Ishikawa (cell line): ENCODE data around the gene CIP2A.

Experiments
- CREB1 ChIP-seq: IDR thresholded peaks from 2 replicates; pipeline ENCODE4 v1.6.1; 2012; ENCODE audit warnings: low read depth
- EGR1 ChIP-seq: IDR thresholded peaks from 2 replicates; pipeline ENCODE4 v1.6.1; 2012
- NFIC ChIP-seq: IDR thresholded peaks from 2 replicates; pipeline ENCODE4 v1.6.1; 2012
- REST ChIP-seq: IDR thresholded peaks from 2 replicates; pipeline ENCODE4 v1.6.1; 2012; ENCODE audit warnings: low read depth, mild to moderate bottlenecking
- TAF1 ChIP-seq: IDR thresholded peaks from 2 replicates; pipeline ENCODE4 v1.6.1; 2012; ENCODE audit warnings: low read depth, mild to moderate bottlenecking
- TCF12 ChIP-seq: IDR thresholded peaks from 2 replicates; pipeline ENCODE4 v1.6.1; 2012; ENCODE audit warnings: low read depth
- USF1 ChIP-seq: IDR thresholded peaks from 2 replicates; pipeline ENCODE4 v1.6.1; 2012
- YY1 ChIP-seq: IDR thresholded peaks from 2 replicates; pipeline ENCODE4 v1.6.1; 2012; ENCODE audit warnings: low read depth

- TF ChIP-seq TAF1 (no peak), YY1 (no peak), NFIC (no peak), REST (no peak), USF1 (no peak), CREB1 (no peak), EGR1 (no peak), TCF12 (no peak)
Observed at GRCh38 chr3:108605028-108605427, 15.8 kb upstream of the CIP2A start.
